Vagina (tissue), 2 donors: ENCODE measurements around the gene OSBPL8.

Experiments used
- CTCF ChIP-seq, 3 experiments: fragments of 450-650 bp in 2 of 3; fragments of 200-600 bp in 1 of 3; sonication (generic) in 1 of 3; IDR thresholded peaks; one replicate each; pipeline ENCODE4 v1.5.1; 2017 to 2019; ENCODE audit warnings: antibody characterized with exemption in 3 of 3, mild to moderate bottlenecking in 2 of 3, moderate library complexity in 2 of 3
- POLR2A ChIP-seq, 2 donors: fragments of 450-650 bp; IDR thresholded peaks; one replicate each; pipeline ENCODE4 v1.6.1; 2017; ENCODE audit warnings: antibody characterized with exemption in 2 of 2, mild to moderate bottlenecking in 2 of 2, moderate library complexity in 2 of 2

GRCh38 chr12:76329606-76330005, 230.0 kb downstream of the OSBPL8 start:
- no peak for TF ChIP-seq CTCF (IDR thresholded peaks at IDR 0.05)
- no peak for TF ChIP-seq POLR2A (IDR thresholded peaks at IDR 0.05)
